HepG2 (cell line): Measurements from ENCODE around the gene ZNF79. TPM values are rescaled to one million over a fixed set of nuclear protein-coding genes. Genes with fewer than 3 reads are reported as not detected.
A peak's percentile ranks its signal among the peaks of the same experiment; 100 is the strongest.

Source experiments
- ARNT2 ChIP-seq: sonication (generic); formaldehyde crosslinking; IDR thresholded peaks from 2 replicates; pipeline ENCODE4 v1.8.0; 2022; ENCODE audit warnings: mild to moderate bottlenecking, low read depth, missing genetic modification reagents, moderate library complexity
- ATF7 ChIP-seq, 2 experiments: fragments of 450-650 bp in 1 of 2; sonication (generic) in 1 of 2; formaldehyde crosslinking in 1 of 2; IDR thresholded peaks; 2 replicates each; pipeline versions ENCODE4 v1.4.0 to v1.6.1; 2016 to 2020; ENCODE audit warnings: antibody characterized with exemption in 1 of 2, mild to moderate bottlenecking in 1 of 2, missing genetic modification reagents in 1 of 2
- DDIT3 ChIP-seq: sonication (generic); formaldehyde crosslinking; IDR thresholded peaks from 2 replicates; pipeline ENCODE4 v1.4.0; 2020; ENCODE audit warnings: mild to moderate bottlenecking, missing genetic modification reagents
- DNMT3B ChIP-seq: conservative IDR thresholded peaks from 2 replicates; pipeline ENCODE4 v1.6.1; 2016; ENCODE audit warnings: missing biosample characterization, control low read depth
- ELF4 ChIP-seq: sonication (generic); formaldehyde crosslinking; IDR thresholded peaks from 2 replicates; pipeline ENCODE4 v1.5.0; 2020; ENCODE audit warnings: missing genetic modification reagents, mild to moderate bottlenecking, moderate library complexity, borderline replicate concordance
- FUBP1 ChIP-seq: sonication (generic); formaldehyde crosslinking; IDR thresholded peaks from 2 replicates; pipeline ENCODE4 v1.5.1; 2020; ENCODE audit warnings: missing genetic modification reagents, mild to moderate bottlenecking, borderline replicate concordance
- HMG20A ChIP-seq: IDR thresholded peaks from 2 replicates; pipeline ENCODE4 v1.6.1; 2016; ENCODE audit warnings: borderline replicate concordance
- MLLT10 ChIP-seq: sonication (generic); formaldehyde crosslinking; IDR thresholded peaks from 2 replicates; pipeline ENCODE4 v1.4.0; 2020; ENCODE audit warnings: missing genetic modification reagents
- MXD1 ChIP-seq: sonication (generic); formaldehyde crosslinking; IDR thresholded peaks from 2 replicates; pipeline ENCODE4 v1.4.0; 2020; ENCODE audit warnings: mild to moderate bottlenecking, missing genetic modification reagents
- NR0B2 ChIP-seq: sonication (generic); formaldehyde crosslinking; IDR thresholded peaks from 2 replicates; pipeline ENCODE4 v1.4.0; 2020; ENCODE audit warnings: mild to moderate bottlenecking, missing genetic modification reagents
- PAF1 ChIP-seq: IDR thresholded peaks from 2 replicates; pipeline ENCODE4 v1.6.1; 2016; ENCODE audit warnings: missing genetic modification reagents, missing compliant biosample characterization
- POLR2AphosphoS2 ChIP-seq: IDR thresholded peaks from 2 replicates; pipeline ENCODE4 v1.6.1; 2011; ENCODE audit warnings: low read depth, low read length, improper control_type of control experiment
- RFX5 ChIP-seq: IDR thresholded peaks from 2 replicates; pipeline ENCODE4 v1.6.1; 2011; ENCODE audit warnings: low read depth, low read length, improper control_type of control experiment
- SIX4 ChIP-seq: sonication (generic); formaldehyde crosslinking; IDR thresholded peaks from 2 replicates; pipeline ENCODE4 v1.4.0; 2020; ENCODE audit warnings: missing genetic modification reagents
- SSRP1 ChIP-seq: IDR thresholded peaks from 2 replicates; pipeline ENCODE4 v1.6.1; 2016; ENCODE audit warnings: control low read depth
- U2AF2 ChIP-seq: fragments of 200-400 bp; formaldehyde crosslinking; IDR thresholded peaks from 2 replicates; pipeline ENCODE4 v1.6.1; 2017; ENCODE audit warnings: low read depth, mild to moderate bottlenecking, low read length
- ZFP1 ChIP-seq: IDR thresholded peaks from 2 replicates; pipeline ENCODE4 v1.6.1; 2016
- ZFP36 ChIP-seq: fragments of 150-350 bp; IDR thresholded peaks from 2 replicates; pipeline ENCODE4 v1.6.1; 2018; ENCODE audit warnings: borderline replicate concordance, low read length, low read depth; ENCODE audit not compliant: partially characterized antibody
- ZNF232 ChIP-seq: sonication (generic); formaldehyde crosslinking; IDR thresholded peaks from 2 replicates; pipeline ENCODE4 v1.4.0; 2020; ENCODE audit warnings: missing genetic modification reagents, borderline replicate concordance
- ZNF264 ChIP-seq: sonication (generic); formaldehyde crosslinking; IDR thresholded peaks from 2 replicates; pipeline ENCODE4 v1.4.0; 2020; ENCODE audit warnings: missing genetic modification reagents
- ZNF276 ChIP-seq: sonication (generic); formaldehyde crosslinking; IDR thresholded peaks from 2 replicates; pipeline ENCODE4 v1.4.0; 2020; ENCODE audit warnings: mild to moderate bottlenecking, low read depth, missing genetic modification reagents
- ZNF335 ChIP-seq: sonication (generic); formaldehyde crosslinking; IDR thresholded peaks from 2 replicates; pipeline ENCODE4 v1.4.0; 2020; ENCODE audit warnings: missing genetic modification reagents
- ZNF614 ChIP-seq: IDR thresholded peaks from 2 replicates; pipeline ENCODE4 v1.6.1; 2018; ENCODE audit warnings: missing biosample characterization, missing genetic modification reagents, inconsistent platforms, borderline replicate concordance
- ZNF768 ChIP-seq: sonication (generic); formaldehyde crosslinking; IDR thresholded peaks from 2 replicates; pipeline ENCODE4 v1.4.0; 2020; ENCODE audit warnings: missing genetic modification reagents
- ZNF879 ChIP-seq: sonication (generic); formaldehyde crosslinking; IDR thresholded peaks from 2 replicates; pipeline ENCODE4 v1.8.1; 2023; ENCODE audit warnings: missing genetic modification reagents
- polyA plus RNA-seq, 8 experiments: library from polyadenylated mRNA; depleted of rRNA in 3 of 8; stranded (reverse) in 7 of 8; unstranded in 1 of 8; fragments of >200 nt; fragmentation: Illumina TruSeq in 4 of 8; extraction: Trizol in 4 of 8; gene quantifications; 2 replicates each; pipeline versions ENCODE4 v1.2.1 to v1.2.3, GENCODE V29; 2011 to 2016; ENCODE audit warnings: low read depth in 4 of 8, missing spikeins in 1 of 8, mixed read lengths in 1 of 8; ENCODE audit not compliant: insufficient read depth in 1 of 8
- total RNA-seq, 5 experiments: library from RNA; depleted of rRNA; stranded (reverse); fragments of >200 nt; fragmentation: Illumina TruSeq; extraction: Trizol; gene quantifications; 2 replicates each; pipeline ENCODE4 v1.2.3, GENCODE V29; 2016; ENCODE audit warnings: low read depth in 1 of 5

Gene ZNF79
- total and polyA plus RNA-seq, 2 of the 13 experiments (the other 11 are each of a cell fraction or from before 2014, with no cell fraction given), result 3.7 to 8.1 TPM

- TF ChIP-seq DDIT3 (CRISPR knock-in tag) (no peak), MLLT10 (no peak), ZFP1 (CRISPR knock-in tag) (no peak), NR0B2 (no peak), ZNF335 (CRISPR knock-in tag) (peak; percentile 78; the same call in 1 of the 2 replicates), ZNF768 (CRISPR knock-in tag) (no peak), DNMT3B (CRISPR knock-in tag) (0 out of 2 replicates have a peak, but pooled peaks have one; percentile 78), SIX4 (CRISPR knock-in tag) (no peak), ZNF614 (CRISPR knock-in tag) (peak; percentile 67), PAF1 (CRISPR knock-in tag) (no peak), ZNF879 (CRISPR knock-in tag) (no peak), MXD1 (CRISPR knock-in tag) (no peak), ZNF276 (CRISPR knock-in tag) (no peak), ZNF264 (CRISPR knock-in tag) (no peak), ZNF232 (no peak), ATF7 (IDR thresholded peaks at IDR 0.05) (peak; percentile 76), ATF7 (CRISPR knock-in tag; IDR thresholded peaks at IDR 0.05) (peak; percentile 97), ELF4 (CRISPR knock-in tag) (peak; percentile 81; the same call in 1 of the 2 replicates), POLR2AphosphoS2 (no peak), ZFP36 (no peak), FUBP1 (CRISPR knock-in tag) (no peak), RFX5 (no peak), HMG20A (CRISPR knock-in tag) (peak; percentile 97), ARNT2 (no peak), U2AF2 (no peak), SSRP1 (CRISPR knock-in tag) (peak; percentile 84; the same call in 1 of the 2 replicates)
These were observed 33.6 kb upstream of the ZNF79 start (continued) for GRCh38 chr9:127390563-127390962.
